NOMO-1 treated with DMSO at 0.1 percent for 48 hours (cell line): ENCODE results near the gene RBBP4.
"Not testable (repeated sequence)": the region's sequence is repeated elsewhere in the genome, so short reads cannot be mapped to it uniquely, and the experiment has no call there.

Experiments used
- DNase-seq: peaks from one replicate; lab custom pipeline; 2025; ENCODE audit not compliant: unreplicated experiment; lab: John Stamatoyannopoulos, UW

The RBBP4 gene

DNA sequence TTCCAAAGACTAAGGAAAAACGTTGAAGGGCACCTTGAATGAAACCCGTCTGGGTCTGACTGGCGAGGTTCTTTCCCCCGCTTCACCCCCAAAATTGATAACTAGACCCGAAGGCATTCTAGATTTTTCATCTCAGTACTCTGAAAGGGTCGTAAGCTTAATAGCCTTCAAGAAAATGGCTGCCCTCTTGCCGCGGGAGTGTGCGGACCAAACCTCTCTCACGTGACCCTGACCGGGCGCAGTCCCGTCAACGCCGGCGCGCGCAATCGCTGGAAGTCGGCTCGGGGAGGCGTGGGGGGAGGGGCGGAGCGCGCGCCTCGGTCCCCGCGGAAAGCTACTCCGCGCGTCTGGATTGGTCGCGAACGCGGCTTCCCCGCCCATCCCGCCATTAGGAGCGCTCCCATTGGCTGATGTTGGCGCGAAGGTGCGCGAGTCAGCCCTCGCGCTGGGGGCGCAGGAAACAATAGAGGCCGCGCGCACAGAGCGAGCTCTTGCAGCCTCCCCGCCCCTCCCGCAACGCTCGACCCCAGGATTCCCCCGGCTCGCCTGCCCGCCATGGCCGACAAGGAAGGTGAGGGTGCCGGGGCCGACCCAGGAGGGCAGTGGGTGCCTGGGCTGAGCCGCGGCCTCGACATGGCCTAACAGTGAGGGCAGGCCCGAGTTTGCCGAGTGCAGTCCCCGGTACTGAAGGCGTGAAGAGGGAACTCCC is at the start of gene RBBP4:
Gene RBBP4, plus strand, starts transcription at position 457 of the 709 bp plus-strand sequence. Its CDS starts 99 bp downstream, at position 556.
- DNase-seq, result peak; percentile 96

DNA sequence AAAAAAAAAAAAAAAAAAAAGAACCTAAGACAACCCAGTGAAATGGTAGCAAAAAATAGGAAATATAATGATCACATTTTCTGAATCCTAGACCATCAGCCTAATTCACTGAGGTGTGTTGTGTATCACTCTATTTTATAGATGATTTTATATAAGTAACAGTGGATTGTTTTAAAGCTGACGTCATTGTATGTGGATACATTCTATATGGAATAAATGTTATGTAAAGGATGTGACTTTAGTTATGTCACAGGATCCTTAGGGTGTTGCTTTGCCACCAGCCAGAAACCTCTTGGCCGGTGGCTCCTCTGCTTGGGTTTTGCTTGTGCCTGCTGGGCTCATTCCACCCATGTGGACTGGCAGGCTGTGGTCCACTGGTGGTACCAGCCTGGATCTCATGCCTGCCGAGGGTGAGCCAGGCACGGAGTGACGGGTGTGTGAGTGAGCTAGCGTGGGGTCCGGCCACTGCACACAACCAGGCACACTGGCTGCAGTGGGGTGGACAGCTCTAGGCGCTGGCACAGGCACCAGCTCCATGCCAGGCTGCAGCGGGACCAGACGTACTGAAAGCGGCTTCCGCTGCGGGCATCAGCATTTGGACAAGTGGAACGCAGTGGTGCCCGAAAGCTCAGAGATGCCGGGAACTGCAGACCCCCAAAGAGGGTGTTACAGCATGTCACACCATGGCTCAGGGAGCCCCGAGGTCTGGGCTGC is 45.1 kb upstream of the RBBP4 start:
- DNase-seq, result no peak

DNA sequence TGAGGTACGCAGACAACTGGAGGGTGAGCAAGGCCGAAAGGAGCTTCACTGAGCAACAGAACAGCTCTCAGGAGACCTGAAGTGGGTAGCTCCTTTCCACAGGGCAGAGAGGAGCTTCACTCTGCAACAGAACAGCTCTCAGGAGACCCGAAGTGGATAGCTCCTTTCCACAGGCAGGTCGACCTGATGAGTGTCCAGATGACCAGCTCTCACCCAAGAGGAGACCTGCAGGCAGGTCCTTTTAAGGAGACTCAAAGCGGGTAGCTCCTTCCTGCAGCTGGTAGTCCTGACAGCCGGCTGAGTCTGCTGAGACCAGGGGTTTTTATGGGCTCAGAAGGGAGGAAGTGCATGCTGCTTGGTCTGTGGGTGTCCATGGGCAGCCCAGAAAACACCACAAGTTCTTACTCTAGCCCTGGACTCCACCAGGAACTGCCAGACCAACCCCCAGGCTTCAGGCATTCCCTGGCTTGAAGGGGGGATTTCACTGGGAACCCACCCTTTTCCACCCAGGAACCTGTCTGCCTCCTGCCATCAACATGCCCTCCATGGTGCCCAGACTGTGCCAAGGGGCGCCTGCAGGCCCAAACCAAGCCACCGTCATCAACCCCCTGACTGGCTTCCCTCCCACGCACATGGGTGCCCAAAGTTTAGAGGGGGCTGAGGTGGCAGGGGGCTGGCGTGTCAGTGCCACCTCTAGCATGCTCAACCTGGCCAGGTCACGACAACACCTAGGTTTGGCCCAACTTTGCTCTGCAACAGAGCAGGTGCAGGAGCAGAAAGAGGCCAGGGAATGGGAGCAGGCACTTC is 44.2 kb upstream of the RBBP4 start:
- no peak for DNase-seq

DNA sequence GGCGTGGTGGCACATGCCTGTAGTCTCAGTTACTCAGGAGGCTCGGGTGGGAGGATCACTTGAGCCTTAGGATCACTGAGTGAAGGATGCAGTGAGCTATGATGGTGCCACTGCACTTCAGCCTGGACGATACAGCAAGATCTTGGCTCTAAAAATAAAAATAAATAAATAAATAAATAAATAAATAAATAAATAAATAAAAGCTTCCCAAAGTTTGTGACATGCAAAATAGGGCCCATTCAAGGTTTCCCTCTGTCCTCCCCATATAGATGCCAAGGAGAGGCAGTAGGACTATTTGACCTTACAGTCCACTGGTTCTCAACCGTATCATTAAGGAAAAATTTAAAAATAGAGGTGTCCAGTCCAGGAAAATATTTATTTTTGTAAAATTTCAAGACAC is 41.8 kb upstream of the RBBP4 start:
- no peak for DNase-seq

DNA sequence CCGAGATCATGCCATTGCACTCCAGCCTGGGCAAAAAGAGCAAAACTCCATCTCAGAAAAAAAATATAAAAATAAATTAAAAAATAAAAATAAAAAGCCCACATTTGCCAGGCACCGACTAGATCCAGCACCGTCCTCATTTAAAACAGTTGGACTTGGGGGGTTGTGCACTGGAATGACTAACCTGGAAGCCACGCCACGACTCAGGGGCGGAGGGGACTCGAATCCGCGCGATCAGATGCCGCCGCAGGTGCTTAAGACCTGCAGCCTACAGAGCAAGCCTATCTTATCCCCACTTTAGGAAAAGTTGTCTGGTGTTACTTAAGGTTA is 39.2 kb upstream of the RBBP4 start:
- no peak for DNase-seq

DNA sequence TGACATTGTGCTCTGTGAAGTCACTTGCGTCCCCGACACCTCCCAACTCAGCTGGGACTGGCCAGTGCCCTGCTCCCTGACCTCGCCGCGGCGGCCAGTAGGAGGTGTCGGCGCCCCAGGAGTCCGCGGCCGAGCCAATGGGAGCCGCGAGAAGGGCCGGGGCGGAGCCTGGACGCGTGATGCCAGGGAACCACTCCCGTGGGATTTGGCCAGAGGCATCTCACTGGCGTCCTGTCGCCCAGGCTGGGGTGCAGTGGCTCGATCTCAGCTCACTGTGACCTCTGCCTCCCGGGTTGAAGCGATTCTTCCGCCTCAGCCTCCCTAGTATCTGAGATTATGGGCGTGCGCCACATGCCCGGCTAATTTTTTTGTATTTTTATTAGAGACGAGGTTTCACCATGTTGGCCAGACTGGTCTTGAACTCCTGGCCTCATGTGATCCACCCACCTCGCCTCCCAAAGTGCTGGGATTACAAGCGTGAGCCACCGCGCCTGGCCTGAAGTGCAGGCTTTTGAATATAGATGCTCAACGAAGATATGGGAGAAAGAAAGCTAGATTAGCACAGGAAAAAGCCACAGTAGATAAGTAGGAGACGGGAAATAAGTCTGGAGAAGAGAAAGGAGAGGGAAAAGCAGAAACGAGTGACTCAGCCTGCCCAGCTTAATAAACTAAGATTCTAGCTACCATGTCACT is 38.7 kb upstream of the RBBP4 start:
- no peak for DNase-seq

DNA sequence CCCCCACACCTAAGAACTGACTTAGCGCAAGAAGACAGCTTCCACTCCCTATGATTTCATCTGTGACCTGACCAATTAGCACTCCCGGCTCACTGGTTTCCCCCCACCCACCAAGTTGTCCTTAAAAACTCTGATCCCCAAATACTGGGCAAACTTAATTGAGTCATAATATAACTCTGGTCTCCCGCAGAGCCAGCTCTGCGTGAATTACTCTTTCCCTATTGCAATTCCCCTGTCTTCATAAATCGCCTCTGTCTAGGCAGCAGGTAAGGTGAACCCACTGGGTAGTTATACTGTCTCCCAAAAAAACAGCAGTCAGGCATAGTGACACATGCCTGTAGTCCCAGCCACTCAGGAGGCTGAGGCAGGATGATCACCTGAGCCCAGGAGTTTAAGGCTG is 37.5 kb upstream of the RBBP4 start:
- no peak for DNase-seq

DNA sequence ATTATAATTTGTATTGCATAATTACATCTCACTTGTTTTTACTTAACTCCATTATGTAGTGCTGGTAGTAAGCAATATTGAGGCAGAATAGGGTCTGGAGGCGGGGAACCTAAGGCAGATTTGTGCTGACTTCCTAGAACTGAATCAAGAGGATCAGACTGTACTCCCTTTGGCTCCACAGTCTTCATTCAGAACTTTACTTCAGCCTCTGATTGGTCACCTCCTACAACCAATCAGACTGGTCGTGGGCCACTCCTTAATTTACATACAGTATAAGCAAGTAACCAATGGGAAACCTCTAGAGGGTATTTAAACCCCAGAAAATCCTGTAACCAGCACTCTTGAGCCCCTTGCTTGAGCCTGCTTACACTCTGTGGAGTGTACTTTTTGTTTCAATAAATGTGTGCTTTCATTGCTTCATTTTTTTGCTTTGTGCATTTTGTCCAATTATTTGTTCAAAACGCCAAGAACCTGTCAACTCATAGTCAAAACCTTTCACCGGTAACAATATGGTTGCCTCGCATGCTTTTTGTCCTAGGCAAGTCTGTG is 32.3 kb upstream of the RBBP4 start:
- DNase-seq, result no peak

DNA sequence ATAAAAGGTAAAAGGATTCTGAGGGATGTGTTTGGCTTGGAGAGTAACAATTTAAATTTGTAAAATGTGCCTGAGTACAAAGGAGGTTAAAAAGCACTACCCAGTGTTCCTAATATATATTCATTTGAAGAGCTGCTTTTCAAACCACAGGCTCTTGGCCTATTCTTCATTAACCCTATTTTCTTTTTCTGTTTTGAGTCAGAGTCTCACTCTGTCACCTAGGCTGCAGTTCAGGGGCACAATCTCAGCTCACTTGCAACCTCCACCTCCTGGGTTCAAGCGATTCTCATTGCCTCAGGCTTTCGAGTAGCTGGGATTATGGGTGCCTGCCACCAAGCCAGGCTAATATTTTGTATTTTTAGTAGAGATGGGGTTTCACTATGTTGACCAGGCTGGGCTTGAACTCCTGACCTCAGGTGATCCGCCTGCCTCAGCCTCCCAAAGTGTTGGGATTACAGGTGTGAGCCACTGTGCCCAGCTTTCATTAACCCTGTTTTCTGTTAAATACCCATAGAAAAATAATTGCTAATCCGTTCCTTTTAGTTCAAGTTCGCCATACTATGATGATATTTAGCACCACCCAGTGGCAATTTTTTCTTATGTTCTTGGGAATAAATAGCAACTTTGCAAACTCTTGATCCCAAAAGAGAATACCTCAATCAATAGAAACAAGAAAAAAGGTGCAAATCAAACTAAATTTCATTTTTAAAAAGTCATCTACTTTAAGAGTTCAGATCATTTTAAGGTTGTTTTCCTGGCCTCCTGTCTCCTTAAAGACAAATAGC is 31.1 kb upstream of the RBBP4 start:
- DNase-seq, result no peak

DNA sequence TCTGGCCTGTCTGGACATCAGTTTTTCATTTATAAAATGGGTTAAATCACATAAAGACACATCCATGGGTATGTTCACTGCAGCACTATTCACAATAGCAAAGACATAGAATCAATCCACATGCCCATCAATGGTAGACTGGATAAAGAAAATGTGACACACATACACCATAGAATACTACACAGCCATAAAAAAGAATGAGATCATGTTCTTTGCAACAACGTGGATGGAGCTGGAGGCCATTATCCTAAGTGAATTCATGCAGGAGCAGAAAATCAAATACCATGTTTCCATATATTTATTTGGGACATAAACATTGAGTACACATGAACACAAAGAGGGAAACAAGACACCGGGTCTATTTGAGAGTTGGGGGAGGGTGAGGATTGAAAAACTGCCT is 28.8 kb upstream of the RBBP4 start:
- no peak for DNase-seq

DNA sequence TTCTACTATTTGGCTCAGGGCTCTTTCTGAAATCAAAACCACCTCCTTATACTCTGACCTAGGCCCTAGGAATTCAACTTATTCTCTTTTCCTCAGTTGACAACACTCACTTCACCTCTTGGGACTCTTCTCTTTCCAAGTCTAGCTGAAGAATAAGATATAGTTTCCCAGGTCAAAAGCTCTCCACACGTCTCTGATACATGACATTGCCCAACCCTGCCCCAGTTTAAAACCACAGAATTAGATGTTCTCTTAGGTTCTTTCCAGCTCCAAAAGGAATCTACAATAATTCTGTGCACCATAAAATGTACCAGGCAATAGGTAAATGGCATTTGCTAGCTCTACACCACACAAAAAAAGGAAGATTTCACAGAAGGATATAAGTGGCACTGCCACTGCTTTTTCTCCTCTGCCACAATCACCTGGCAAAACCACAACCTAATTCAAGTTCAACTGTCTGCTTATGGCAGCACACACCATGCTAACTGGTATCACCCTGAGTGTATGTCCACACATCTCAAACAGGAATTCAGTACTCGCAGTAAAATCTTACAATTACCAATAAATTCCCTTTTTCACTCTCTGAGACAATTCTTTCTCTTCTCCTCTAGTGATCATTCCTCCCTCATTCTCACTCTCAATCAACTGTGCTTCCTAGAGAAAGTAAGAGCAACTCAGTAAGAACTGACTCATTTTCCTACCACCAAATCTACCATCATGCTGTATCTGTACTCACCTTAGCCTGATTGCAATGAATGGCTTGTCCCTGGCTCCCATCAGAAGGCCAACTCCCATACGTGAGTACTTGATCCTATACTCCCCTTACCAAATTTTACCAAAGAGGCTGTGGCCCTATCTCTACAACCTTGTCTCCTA is 28.0 kb upstream of the RBBP4 start:
- peak; percentile 15 for DNase-seq

DNA sequence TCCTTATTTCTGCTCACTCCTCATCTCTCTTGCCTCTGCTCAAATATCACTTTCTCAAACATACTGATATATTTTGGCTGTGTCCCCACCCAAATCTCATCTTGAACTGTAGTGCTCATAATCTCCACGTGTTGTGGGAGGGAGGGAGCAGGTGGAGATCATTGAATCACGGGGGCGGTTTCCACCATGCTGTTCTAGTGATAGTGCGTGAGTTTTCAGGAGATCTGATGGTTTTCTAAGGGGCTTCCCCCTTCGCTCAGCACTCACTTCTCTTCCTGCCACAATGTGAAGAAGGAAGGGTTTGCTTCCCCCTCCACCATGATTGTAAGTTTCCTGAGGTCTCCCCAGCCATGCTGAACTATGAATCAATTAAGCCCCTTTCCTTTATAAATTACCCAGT is 27.2 kb upstream of the RBBP4 start:
- DNase-seq, result no peak

DNA sequence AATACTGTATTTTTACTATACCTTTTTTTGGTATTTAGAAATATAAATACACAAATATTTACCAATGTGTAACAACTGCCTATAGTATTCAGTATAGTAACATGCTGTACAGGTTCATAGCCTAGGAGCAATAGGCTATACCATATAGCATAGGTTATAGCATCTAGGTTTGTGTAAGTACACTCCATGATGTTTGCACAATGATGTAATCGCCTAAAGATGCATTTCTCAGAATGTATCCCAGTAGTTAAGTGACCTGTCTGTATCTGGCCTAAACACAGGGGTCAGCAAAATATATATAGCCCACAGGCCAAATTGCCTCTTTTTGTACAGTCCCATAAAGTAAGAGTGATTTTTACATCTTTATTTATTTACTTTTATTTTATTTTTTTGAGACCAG is 24.8 kb upstream of the RBBP4 start:
- DNase-seq, result no peak

DNA sequence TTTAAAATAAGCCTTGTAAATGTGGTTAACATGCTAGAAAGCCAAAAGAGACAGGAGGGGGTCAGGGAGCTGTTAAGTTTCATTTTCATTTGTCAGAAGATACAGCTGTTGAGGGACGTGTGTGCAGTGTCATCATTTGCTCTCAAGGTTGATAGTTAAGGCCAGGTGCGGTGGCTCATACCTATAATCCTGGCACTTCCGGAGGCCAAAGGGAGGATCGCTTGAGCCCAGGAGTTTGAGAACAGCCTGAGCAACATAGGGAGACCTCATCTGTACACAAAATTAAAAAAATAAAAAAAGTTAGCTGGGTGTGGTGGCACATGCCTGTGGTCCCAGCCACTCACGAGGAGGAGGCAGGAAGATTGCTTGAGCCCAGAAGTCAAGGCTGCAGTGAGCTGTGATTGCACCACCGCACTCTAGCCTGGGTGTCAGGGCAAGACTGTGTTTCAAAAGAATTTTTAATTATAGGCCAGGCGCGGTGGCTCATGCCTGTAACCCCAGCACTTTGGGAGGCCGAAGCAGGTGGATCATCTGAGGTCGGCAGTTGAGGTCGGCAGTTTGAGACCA is 23.3 kb upstream of the RBBP4 start:
- DNase-seq, result peak; percentile 68

DNA sequence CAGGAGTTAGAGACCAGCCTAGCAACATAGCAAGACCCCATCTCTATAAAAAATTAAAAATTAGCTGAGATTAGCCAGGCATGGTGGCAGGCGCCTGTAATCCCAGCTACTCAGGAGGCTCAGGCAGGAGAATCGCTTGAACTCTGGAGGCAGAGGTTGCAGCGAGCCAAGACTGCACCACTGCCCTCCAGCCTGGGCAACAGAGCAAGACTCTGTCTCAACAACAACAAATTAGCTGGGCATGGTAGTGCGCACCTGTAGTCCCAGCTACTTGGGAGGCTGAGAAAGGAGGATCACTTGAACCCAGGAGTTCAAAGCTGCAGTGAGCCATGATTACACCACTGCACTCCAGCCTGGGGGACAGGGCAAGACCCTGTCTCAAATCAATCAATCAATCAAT is 20.8 kb upstream of the RBBP4 start:
- DNase-seq, result not testable (repeated sequence)

DNA sequence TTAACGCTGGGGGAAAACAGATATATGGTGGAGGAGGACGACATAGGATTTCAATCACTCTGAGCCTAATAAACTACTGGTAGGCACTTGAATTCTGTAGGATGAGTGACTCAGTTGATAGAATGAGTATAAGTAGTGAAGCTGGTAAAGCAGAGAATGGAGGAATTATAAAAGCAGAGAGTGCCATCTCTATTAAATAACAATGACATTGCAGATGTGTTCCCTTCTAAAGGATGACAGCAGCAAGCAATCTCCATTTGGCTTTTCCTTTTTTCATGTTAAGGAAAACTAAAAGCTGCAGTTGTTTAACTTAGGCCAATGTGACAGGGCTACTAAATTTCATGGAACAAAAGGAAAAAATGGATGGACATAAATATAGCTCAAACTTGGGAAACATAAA is 18.2 kb upstream of the RBBP4 start:
- DNase-seq, result no peak

DNA sequence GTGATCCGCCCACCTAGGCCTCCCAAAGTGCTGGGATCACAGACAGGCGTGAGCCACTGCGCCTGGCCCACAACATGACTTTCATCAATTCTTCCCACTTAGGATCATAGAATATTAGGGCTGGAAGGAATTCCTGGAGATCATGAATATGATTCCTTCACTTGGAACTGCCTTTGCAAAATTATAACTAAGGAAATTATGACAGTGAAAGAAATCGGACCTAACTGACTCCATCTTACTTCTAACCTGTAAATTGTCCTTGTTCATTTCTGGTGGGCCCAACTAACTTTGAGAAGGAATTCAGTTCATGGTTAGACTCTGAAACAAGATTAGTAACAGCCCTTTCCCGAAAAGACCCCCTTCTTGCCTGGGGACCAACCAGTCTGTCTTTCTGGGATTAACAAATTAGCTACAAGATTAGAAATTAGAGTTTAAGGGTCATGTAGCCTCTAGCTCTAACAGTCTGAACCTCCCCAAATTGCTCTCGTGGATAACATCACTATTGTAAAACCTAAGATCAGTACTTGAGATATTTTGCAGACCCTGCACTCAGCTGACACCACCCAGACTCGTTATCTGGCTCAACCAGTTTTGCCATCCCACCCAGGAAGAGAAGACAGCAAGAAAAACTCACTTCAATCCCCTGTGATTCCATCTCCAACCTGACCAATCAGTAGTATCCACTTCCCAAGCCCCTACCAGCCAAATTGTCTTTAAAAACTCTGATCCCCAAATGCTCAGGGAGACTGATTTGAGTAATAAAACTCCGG is 15.3 kb upstream of the RBBP4 start:
- DNase-seq, result no peak

DNA sequence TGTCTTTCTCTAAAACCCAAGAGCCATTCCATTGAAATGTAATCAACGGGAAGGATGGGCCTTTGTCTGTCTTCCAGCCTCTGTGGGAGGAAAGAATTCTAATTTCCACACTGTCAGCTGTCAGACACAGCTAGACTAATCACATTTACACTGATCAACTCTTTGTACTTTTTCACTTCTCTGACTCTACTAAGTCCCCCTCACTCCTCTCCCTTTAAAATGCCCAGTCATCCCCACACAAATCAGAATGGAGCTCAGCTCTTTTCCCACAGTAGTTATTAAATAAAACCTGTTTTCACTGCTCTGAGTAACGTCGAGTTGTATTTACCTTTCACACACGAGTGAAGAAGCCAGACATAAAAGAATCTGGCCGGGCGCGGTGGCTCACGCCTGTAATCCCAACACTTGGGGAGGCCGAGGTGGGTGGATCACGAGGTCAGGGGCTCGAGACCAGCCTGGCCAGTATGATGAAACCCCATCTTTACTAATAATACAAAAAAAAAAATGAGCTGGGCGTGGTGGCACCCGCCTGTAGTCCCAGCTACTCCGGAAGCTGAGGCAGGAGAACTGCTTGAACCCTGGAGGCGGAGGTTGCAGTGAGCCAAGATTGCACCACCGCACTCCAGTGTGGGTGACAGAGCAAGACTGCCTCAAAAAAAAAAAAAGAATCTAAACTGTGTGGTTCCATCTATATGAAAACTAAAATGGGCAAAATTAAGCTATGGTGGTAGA is 13.9 kb upstream of the RBBP4 start:
- peak; percentile 39 for DNase-seq
